Measurements from ENCODE around the gene HOXA7.

GRCh38 chr7:27165996-27166530, 9.6 kb upstream of the HOXA7 start:
- TF ChIP-seq STAT1 (conservative IDR thresholded peaks at IDR 0.05) (no peak), ATF3 (IDR thresholded peaks at IDR 0.05; ENCODE audit: borderline replicate concordance, extremely low read depth, low read depth, low read length) (no peak), E2F4 (IDR thresholded peaks at IDR 0.05; ENCODE audit: low read depth, low read length) (no peak), EP300 (IDR thresholded peaks at IDR 0.05; ENCODE audit: borderline replicate concordance in 1 of 2, control insufficient read depth in 1 of 2, low read depth in 2 of 2, low read length in 2 of 2) (no peak), CTCF (IDR thresholded peaks at IDR 0.05 in 2 of 3, conservative IDR thresholded peaks at IDR 0.05 in 1 of 3; ENCODE audit: control insufficient read depth in 2 of 3, extremely low read depth in 1 of 3, insufficient read depth in 1 of 3, low read depth in 3 of 3, low read length in 3 of 3) (no peak), ATF2 (IDR thresholded peaks at IDR 0.05; ENCODE audit: low read length) (no peak), USF2 (IDR thresholded peaks at IDR 0.05; ENCODE audit: borderline replicate concordance, low read depth, low read length) (no peak), TAF1 (IDR thresholded peaks at IDR 0.05; ENCODE audit: borderline replicate concordance, low read depth, low read length) (no peak), POLR2A (IDR thresholded peaks at IDR 0.05; ENCODE audit: low read depth, low read length) (no peak), JUND (IDR thresholded peaks at IDR 0.05; ENCODE audit: low read depth, low read length) (no peak)
